HuH-7 (cell line): ENCODE results near the gene SLC25A47.
A peak's percentile ranks its signal among the peaks of the same experiment; 100 is the strongest.
"Not testable (repeated sequence)": the region's sequence is repeated elsewhere in the genome, so short reads cannot be mapped to it uniquely, and the experiment has no call there.

Source experiments
- DNase-seq: peaks from one replicate; pipeline ENCODE4 v3.0.0; 2011; ENCODE audit warnings: low spot score

The SLC25A47 gene

DNA sequence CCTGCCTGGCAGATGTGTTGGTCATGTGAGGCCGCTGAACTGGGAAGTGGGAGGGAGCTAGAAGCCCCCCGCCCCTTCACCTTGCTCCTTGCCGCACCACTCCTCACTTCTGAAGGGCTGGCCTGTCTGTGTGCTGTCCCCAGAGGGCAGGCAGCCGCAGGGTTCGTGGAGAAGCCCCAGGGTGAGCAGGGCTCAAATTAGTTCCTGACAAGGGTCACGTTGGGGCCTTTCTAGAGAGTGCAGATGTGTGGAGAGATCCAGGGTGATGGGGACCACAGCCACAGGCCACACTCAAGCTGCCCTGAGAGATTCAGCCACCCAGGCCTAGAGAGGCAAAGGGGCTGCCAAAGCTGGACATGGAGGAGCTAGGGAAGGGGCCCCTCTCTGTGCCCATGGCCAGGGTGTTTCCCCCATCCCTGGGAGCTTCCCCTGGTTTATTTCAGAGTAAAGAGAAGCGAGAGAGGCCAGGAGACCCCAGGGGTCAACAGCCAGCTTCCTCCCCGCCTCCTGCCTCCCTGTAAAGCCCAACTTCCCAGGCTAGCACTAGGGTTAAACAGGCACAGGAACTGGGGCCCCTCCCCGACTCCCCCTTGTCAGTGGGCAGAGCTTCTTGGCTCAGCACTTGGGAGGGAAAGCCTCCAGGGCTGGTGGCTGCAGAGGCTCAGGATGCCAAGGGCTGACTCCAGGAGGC, 33.1 kb upstream of the SLC25A47 start:
- DNase-seq = no peak

- no peak for DNase-seq
Observed at GRCh38 chr14:100290607-100291304, 32.4 kb upstream of the SLC25A47 start.

GRCh38 chr14:100291305-100292075, 31.6 kb upstream of the SLC25A47 start:
- no peak for DNase-seq

DNA sequence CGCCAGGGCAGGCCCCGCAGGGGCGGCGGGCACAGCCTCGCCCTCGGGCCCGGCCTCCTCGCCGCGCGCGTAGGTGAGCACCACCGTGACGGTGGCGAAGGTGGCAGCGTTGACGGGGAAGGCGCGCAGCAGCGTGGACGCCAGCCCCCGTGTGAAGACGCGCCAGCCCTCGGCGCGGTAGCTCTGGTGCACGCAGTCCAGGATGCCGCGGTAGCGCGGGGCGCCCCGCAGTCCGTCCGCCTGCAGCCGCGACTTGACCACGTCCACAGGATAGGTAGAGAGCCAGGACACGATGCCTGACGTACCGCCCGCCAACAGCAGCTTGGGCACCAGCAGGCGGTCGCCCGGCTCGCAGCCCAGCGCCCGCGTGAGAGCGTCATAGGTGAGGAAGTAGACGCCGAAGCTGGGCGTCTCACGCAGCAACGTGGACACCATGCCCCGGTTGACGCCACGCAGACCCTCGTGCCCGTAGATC, 30.8 kb upstream of the SLC25A47 start:
- no peak for DNase-seq

DNA sequence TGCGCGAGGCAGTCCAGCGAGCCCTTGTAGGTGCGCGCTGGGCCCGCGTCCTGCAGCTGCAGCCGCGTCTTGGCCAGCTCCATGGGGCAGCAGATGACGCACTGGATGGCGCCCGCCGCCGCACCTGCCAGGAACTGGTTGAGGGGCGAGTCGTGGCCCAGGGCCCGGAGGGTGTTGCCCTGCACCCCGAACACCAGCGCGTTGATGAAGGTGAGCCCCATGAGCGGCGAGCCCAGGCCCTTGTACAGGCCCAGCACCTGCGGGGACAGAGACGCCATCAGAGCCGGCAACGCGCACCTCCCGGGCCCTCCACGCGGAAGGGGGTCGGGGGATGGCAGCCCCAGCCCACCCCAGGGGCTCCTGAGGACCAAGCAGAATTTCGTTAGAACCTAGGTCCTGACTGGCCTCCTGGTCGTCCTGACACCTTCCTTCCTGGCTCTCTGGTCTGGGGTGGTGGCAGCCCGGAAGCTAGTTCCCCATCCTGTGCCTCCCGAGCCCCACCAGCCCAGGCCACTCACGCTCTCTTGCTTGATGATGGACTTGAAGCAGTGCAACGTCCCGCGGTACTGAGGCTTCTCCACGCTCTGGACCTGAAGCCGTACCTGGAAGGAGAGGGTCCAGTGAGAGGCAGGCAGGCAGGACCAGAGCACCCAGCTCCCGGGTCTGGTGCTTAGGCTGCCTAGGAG, 30.2 kb upstream of the SLC25A47 start:
- DNase-seq = no peak

DNA sequence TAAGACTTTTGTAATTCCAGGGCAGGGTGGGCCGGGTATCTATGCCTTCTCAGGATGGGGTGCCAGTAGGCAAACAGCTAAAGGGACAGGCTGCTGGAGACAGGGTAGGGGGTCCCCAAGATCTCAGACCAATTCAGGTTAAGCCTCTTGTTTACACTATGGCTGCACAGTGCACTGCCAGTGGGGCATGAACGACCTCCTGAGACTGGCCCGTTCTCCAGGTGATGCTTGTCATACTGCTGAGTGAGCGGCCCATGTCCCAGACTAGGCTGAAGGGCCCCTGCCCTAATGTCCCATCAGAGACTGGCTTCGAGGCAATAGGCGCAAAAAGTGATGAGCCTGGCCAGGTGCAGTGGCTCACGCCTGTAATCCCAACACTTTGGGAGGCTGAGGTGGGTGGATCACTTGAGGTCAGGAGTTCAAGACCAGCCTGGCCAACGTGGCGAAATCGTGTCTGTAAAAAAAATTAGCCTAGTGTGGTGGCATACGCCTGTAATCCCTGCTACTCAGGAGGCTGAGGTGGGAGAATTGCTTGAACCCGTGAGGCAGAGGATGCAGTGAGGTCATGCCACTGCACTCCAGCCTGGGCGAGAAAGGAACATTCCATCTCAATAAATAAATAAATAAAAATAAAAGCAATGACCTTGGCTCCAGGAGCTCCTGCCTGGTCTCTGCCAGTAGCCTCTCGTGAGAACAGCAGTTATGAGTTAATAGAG, 29.5 kb upstream of the SLC25A47 start:
- no peak for DNase-seq

- DNase-seq = no peak
Observed at GRCh38 chr14:100294213-100294962, 28.8 kb upstream of the SLC25A47 start.

GRCh38 chr14:100294963-100295330, 28.2 kb upstream of the SLC25A47 start:
- no peak for DNase-seq

GRCh38 chr14:100295376-100296105, 27.6 kb upstream of the SLC25A47 start:
- no peak for DNase-seq

DNA sequence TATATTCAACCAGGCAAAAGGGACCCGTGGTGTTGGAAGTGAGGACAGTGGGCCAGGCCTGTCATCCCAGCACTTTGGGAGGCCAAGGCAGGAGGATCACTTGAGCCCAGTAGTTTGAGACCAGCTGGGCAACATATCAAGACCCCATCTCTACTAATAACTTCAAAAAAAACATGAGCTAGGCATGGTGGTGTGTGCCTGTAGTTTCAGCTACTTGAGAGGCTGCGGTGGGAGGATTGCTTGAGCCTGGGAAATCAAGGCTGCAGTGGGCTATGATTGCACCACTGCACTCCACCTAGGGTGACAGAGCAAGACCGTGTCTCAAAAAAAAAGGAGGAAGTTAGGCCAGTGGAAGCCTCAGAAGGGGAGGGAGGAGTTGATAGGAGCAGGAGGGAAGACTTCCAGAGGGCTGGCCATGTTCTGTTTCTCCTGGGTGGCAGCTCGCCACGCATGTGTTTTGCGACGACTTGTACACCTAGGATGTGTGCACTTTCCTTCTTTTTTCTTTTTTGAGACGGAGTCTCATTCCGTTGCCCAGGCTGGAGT, 27.0 kb upstream of the SLC25A47 start:
- no peak for DNase-seq

DNA sequence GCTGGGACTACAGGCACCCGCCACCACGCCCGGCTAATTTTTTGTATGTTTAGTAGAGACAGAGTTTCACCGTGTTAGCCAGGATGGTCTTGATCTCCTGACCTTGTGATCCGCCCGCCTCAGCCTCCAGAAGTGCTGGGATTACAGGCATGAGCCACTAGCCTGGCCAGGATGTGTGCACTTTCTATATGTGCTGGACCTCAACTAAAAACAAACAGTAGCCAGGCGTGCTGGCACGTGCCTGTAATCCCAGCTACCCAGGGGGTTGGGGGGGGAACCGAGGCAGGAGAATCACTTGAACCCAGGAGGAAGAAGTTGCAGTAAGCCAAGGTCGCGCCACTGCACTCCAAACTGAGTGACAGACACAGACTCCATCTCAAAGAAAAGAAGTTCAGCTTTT, 26.4 kb upstream of the SLC25A47 start:
- not testable (repeated sequence) for DNase-seq

DNA sequence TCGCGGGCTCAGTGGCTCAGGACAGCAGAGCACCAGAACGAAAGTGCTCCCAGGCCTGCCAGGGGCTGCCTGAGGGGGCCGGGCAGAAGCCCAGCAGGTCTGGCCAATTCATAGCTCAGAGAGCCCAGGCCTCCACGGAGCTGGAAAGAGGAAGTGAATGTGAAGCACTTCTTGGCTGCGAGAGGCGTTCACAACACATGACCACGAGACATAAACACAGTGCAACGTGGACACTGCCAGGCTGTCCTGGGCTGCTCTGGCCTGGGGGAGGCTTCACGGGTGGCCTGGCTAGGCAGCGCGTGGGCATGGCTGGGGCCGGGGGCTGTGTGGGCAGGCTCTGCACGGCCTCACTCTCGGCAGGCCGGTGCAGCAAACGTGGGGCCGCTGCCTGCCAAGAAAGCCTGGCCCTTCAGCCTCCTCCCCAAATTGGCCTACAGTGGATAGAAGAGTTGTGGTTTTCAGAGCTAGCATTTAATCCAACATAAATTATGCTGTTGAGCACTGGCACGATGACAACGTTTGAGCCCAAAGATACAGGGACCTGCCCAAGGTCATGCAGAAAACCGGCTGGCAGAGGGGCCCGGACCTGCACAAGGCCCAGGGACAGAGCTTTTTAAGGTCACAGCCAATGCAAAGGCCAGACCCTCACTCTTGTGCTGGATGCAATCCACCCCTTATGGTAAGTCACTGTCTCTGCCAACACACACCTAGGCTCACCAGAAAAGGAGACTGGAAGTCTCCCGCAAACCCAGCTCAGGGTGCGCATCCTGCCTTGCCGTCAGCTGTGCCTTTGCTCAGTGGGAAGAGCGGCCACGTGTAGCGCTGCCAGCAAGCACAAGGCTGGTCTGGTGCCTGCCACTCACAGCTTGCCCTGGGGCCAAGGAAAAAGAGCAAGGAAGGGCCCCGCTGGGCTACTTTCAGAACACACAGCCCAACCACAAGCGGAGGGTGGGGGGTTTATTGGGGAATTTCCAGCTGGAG, 25.5 kb upstream of the SLC25A47 start:
- no peak for DNase-seq

DNA sequence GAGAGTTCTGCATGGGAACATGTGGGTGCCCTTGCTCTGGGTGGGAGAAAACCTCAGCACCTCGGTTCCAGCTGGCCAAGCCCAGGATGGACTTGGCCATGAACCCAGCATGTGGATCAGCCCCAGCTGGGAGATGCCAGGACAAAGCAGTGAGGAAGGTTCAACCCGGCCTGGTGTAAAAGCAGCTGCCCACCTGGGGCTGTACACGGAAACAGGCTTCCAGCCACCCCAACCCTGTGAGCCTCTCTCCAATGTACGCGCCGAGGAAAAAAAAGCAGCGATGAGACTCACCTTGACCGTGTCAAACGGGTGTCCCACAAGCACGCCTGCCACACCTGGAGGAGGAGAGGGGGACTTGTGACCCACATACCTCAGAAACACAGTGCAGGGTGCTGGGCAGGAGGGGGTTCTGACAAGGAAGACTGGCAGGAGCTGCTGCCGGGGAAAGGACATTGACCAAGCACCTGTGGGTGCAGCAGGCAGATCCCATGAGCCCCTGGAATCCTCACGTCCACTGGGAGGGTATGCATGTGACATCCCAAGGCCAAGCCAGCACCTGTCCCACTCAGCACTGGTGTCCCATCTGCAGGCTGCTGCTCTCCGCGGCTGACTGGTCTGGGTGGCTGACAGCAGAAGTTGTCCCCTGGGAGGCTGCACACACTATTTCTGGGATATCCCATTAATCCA, 24.4 kb upstream of the SLC25A47 start:
- DNase-seq = no peak

GRCh38 chr14:100299238-100299560, 23.9 kb upstream of the SLC25A47 start:
- no peak for DNase-seq

DNA sequence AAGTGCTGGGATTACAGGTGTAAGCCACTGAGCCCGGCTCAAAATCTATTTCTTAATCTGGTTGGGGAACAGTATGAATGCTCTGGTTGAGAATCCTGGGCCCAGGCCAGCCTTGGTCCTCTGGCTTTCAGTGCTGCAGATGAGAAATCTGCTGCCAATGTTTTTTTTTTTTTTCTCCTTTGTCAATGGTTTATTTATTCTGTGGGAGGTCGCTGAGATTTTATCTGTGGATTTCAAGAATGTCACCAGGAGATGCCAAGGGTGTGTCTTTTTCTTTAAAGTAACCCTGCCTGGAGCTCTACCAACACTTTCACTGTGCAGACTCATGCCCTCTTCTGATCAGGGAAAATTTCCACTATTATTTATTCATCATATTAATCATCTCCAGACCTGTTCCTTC, 20.5 kb upstream of the SLC25A47 start:
- DNase-seq = no peak

DNA sequence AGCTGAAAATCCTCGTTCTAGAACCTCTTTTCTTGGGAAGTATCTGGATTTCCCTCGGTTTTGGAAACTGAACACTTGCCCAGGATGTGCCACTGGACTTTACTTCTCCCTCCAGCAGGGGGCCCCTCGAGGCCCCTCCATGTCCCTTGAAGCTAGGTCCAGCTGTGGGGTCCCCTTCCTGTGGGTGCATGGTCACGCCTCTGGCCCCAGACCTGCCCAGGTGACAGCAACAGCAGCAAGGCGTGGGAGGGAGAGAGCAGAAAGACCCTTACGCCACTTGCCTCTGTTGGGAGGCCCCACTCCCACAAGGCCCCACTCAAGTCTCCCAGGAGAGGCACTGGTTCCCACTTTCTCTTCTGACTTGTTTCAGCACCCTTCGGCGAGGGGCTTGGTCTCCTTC, 20.0 kb upstream of the SLC25A47 start:
- DNase-seq = peak; percentile 66

DNA sequence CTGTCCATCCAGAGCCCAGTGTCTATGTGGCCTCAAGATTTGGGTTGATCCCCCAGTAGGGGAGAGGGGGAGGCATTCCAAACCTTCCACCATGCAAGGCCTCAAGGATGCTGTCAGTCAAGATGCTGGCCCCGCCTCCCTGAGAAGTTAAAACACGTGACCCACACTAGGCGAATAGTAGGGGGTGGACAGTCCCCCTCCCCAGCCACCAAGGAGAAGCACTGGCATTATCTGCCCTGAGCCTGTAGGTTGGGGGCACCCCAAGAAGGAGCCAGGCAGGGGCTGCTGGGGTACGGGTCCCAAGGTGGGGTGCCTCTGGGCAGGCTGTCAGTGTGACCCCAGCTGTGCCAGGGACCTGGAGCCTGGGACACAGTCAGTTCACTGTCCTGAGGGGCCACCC, 19.2 kb upstream of the SLC25A47 start:
- no peak for DNase-seq

DNA sequence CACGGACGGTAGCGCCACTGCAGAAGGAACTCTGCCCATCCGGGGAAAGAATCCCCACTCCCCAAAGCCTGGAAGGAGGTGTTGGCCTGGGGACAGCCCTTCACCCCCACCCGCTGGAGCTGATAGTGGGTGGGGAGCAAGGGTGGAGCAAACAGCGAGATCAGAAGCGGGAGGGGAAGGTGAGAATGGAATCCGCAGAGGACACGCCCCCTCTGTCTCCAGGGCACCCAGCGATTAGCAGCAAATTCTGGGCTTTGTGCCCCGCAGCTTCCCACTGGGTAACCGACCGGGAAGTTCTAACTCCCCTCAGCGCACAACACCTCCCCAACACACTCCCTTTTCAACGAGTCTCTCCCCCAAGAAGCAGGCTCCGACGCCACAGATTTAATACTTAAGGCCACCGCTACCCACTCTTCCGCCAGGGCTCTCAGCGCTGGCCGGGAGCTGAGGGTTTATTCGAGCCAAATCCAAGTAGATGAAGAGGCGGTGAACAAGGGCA, 18.3 kb upstream of the SLC25A47 start:
- DNase-seq = peak; percentile 38
